ENCODE results near the gene DMBX1. TPM values are rescaled to one million over a fixed set of nuclear protein-coding genes. Genes with fewer than 3 reads are reported as not detected.

Gene DMBX1
- total RNA-seq, 1 experiment from 2014 or later: 2.3 TPM

GRCh38 chr1:46444466-46444865, 45.2 kb upstream of the DMBX1 start:
- Histone ChIP-seq H4K91ac (ENCODE audit: insufficient read length, low read depth, low read length) (no peak overlapping the region), H4K20me1 (ENCODE audit: control insufficient read depth, insufficient read depth, insufficient read length) (no peaks in the 10 kb centered on the region), H3K79me2 (ENCODE audit: insufficient read depth, low read length) (no peaks in the 10 kb centered on the region), H2BK5ac (ENCODE audit: insufficient read length, low read length) (no peak overlapping the region), H2BK120ac (ENCODE audit: low read depth, low read length, poor library complexity, severe bottlenecking) (no peak overlapping the region), H3K9ac (ENCODE audit: extremely low read depth, insufficient read length, low read length) (no peak overlapping the region), H3K23me2 (ENCODE audit: insufficient read length, low read depth, low read length, poor library complexity, severe bottlenecking) (peaks cover 12% of the 10 kb centered on the region), H3K18ac (ENCODE audit: insufficient read length, low read depth, low read length) (no peak overlapping the region), H2BK20ac (ENCODE audit: low read depth, low read length, poor library complexity, severe bottlenecking) (no peak overlapping the region), H3T11ph (ENCODE audit: low read length) (no peak overlapping the region), H3K27me3 (ENCODE audit: insufficient read depth, low read length) (peaks cover 22% of the 10 kb centered on the region), H3K27ac (ENCODE audit: insufficient read length, low read depth, low read length) (no peak overlapping the region), H3K9me3 (ENCODE audit: control insufficient read depth, low read depth, low read length) (no peaks in the 10 kb centered on the region), H2AK5ac (ENCODE audit: insufficient read length, low read length) (no peak overlapping the region), H4K8ac (replicated peaks; ENCODE audit: insufficient read length, low read depth, low read length) (no peak overlapping the region), H3K56ac (ENCODE audit: insufficient read length, low read depth, low read length) (no peak overlapping the region), H3K23ac (ENCODE audit: insufficient read length, low read depth, low read length) (no peak overlapping the region), H3K14ac (ENCODE audit: insufficient read depth, low read length) (no peak overlapping the region), H2AFZ (ENCODE audit: low read length) (no peak overlapping the region), H3K4ac (ENCODE audit: low read depth, low read length) (no peak overlapping the region), H3K4me1 (ENCODE audit: insufficient read depth, low read length) (peaks cover 14% of the 10 kb centered on the region; the same call in 1 of the 2 replicates), H3K4me2 (ENCODE audit: insufficient read depth, insufficient read length, low read length) (no peak overlapping the region), H3K79me1 (ENCODE audit: insufficient read depth, low read depth, low read length, poor library complexity, severe bottlenecking) (no peaks in the 10 kb centered on the region), H2BK12ac (ENCODE audit: insufficient read length, low read depth, low read length) (no peak overlapping the region), H2BK15ac (ENCODE audit: low read depth, low read length) (no peak overlapping the region), H4K5ac (ENCODE audit: insufficient read length, low read depth, low read length) (no peak overlapping the region)
- Mint-ChIP-seq H3K4me1 (peaks cover 31 to 40% of the 10 kb centered on the region in 2 experiments), H3K27ac (no peak overlapping the region), H3K4me3 (no peak overlapping the region), H3K36me3 (ENCODE audit: insufficient read depth in 1 of 3, low read depth in 3 of 3) (no peaks in the 10 kb centered on the region), H3K27me3 (ENCODE audit: low read depth) (peaks cover 73% of the 10 kb centered on the region), H3K9me3 (no peaks in the 10 kb centered on the region; a peak in 2 of 5 replicates)
- no peak for TF ChIP-seq CTCF (conservative IDR thresholded peaks at IDR 0.05)
- DNase-seq: no peak
- no CpG with 5 or more reads among the region's 3 CpGs for WGBS (ENCODE audit: extremely low coverage, insufficient read length, low lambda C conversion rate)
